Activated T-helper 9 cell treated with anti-CD3 and anti-CD28 coated beads, Interleukin-2, amount 50 U/mL, for 16 hours (primary cell): ENCODE results near the gene TSTD1.
"Not testable (repeated sequence)": the region's sequence is repeated elsewhere in the genome, so short reads cannot be mapped to it uniquely, and the experiment has no call there.

Experiments used
- DNase-seq: peaks from one replicate; pipeline ENCODE4 v3.0.0-alpha.2; 2020; ENCODE audit warnings: low read depth

TSTD1 gene

GRCh38 chr1:161068306-161069234, 29.8 kb upstream of the TSTD1 start:
- peak; percentile 63 for DNase-seq

GRCh38 chr1:161066694-161067093, 27.9 kb upstream of the TSTD1 start:
- no peak for DNase-seq

- not testable (repeated sequence) for DNase-seq
Observed at GRCh38 chr1:161065681-161066080, 26.9 kb upstream of the TSTD1 start.

DNA sequence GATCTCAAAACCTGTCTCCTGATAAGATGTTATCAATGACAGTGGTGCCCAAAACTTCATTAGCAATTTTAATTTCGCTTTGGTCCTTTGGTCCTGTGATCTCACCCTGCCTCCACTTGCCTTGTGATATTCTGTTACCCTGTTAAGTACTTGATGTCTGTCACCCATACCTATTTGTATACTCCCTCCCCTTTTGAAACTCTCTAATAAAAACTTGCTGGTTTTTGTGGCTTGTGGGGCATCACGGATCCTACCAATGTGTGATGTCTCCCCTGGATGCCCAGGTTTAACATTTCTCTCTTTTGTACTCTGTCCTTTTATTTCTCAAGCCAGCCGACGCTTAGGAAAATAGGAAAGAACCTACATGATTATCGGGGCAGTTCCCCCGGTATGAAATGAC, 25.2 kb upstream of the TSTD1 start:
- DNase-seq: not testable (repeated sequence)

DNA sequence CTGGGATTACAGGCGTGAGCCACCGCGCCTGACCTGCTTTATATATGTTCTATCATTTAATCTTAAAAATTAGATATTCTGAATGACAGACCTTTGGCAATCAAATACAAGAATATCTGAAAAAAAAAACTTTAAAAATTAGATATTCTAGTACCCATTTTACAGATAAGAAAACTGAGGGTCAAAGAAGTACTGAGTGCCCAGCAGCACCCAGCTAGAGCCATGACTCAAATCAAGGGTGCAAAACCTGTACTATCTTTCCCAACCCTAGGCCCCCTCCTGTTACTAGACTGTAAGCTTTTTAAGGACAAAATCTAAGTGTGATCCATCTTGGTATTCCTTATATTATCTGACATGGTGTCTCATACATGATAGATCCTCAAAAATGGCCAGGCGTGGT, 22.7 kb upstream of the TSTD1 start:
- DNase-seq: no peak

DNA sequence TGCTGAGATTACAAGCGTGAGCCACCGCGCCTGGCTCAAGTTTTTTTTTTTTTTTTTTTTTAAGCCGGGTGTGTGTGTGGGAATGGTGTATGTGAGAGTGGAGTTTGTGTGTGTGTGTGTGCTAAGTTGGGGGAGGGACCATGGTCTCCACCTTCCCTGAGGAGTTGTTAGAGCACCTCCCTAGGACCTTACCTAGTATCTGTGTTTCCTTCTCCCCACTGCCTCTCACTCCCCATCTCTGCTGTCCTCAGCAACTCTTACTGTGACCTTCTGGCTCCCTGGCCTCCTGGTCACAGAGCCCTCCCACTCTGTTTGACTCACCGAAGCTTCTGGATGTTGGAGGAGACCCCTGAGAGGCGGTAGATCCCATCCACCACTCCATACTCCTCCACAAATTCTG, 20.5 kb upstream of the TSTD1 start:
- DNase-seq: no peak

- no peak for DNase-seq
Observed at GRCh38 chr1:161054805-161055204, 16.0 kb upstream of the TSTD1 start.

GRCh38 chr1:161054232-161054631, 15.5 kb upstream of the TSTD1 start:
- DNase-seq: no peak

DNA sequence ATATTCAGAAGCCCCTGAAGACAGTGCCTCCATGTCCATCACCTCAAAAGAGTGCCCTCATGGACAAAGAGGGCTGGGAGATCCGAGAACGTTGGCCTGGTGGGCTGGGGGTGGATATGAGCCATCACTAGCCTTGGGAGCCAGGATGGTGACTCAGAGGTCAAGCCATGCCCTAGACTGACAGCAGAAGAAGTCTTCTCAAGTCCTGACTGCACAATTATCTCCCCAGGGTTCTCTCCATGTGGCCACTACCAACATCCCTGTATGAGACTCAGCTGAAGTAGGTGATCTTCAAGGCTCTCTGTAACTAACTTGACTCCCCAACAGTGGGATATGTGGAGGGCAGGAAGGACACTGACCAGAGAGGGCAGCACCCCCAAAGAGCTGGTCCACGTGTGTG, 14.1 kb upstream of the TSTD1 start:
- DNase-seq: no peak

DNA sequence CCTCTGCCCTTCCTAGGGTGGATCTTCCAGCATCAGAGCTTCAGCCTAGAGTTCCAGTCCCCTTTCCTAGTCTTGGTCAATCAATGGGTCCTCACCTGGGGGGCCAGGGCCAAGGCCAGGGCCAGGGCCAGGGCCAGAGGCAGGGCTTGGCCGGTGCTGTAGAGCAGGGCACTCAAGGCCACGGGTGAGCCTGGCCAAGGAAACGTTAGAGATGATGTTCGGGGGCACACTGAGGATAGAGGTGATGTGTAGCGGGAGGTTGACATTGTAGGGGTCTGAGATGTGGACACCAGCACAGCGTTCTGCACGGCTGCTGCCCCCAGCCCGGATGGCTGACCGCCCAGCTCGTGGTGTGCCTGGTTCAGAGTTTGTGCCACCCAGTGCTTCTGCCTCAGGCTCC, 12.5 kb upstream of the TSTD1 start:
- no peak for DNase-seq

DNA sequence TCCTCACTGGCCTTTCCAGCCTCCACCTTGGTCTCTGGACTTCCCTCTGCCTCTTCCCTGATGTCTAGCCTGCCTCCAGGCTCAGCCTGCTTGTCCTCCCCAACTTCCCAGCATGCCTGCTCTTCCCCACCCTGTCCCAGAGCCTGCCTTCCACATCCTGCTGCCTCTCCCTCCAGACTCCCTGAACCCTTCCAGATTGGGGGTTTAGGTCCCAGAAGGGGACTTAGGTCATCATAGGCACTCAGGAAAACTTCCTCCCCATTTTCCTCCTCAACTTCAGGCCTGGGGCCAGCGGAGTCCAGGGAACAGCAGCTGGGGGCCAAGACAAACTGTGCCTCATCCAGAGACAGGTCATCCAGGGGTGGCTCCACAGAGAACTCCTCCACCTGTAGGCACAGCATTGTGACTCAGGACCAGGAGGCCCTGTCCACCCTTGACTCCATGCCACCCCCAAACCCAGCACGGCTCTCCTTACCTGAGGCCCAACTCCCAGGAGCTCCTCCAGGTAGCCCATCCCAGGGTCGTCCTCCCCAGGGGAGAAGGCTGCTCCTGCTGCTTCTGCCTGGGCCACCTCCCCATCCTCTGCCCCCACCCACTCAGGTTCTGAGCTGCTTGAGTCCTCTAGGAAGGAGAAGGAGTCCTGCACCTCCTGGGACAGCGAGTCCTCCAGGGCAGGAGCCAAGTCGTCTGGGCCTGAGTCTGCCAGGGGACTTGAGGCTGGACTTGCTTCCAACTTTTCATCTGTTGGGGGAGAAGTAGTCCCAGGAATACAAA, 10.4 kb upstream of the TSTD1 start:
- no peak for DNase-seq

DNA sequence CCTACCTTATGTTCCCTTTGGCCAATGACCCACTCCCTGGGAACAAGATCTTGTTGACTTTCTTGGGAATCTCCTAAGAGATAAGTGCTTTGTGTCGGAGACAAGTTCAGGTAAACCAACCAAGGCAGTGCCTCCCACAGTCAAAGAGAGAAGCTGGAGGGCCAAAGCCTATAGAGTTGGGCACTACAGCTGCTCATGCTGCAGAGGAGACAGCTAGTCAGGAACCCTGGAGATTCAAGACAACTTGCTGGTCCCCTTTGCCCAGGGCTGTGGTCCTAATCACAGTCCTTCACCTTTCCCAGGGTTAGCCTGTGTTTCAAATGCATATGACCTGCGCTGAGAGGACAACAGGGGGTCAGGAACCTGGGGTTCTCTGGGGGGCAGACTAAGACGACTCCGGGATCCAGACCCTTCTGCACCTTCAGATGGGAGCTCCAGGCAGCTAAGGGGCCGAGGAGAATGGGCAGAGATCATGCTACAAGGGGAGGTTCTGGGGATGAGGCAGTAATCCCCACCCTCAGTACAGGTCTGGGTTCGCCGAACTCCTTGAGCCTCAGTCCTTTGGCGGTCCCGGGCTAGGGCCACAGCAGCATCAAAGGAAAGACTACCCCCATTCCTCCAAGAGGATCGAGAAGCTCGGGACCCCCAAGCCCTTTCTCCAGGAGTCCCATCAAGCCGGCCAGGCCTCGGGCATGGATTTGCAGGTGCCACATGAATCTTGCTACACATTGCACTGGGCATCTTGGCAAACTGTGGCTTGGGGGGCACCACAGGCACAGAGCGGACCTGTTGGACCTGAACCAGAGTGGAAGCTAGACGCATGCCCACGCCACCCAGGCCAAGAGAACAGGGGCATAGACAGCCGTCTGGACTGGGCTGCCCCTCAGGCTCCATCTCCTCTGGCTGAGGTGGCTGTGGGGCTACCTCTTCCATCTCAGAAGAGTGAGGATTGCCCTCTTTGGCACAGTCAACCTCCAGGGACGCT, 9.0 kb upstream of the TSTD1 start:
- no peak for DNase-seq

GRCh38 chr1:161046605-161047228, 8.0 kb upstream of the TSTD1 start:
- no peak for DNase-seq

GRCh38 chr1:161045736-161046604, 7.2 kb upstream of the TSTD1 start, which contains the start of gene USF1:
Gene USF1, minus strand, starts transcription at chr1:161045977. Its CDS starts 2,702 bp downstream, at chr1:161043275.
- peak; percentile 86 for DNase-seq

DNA sequence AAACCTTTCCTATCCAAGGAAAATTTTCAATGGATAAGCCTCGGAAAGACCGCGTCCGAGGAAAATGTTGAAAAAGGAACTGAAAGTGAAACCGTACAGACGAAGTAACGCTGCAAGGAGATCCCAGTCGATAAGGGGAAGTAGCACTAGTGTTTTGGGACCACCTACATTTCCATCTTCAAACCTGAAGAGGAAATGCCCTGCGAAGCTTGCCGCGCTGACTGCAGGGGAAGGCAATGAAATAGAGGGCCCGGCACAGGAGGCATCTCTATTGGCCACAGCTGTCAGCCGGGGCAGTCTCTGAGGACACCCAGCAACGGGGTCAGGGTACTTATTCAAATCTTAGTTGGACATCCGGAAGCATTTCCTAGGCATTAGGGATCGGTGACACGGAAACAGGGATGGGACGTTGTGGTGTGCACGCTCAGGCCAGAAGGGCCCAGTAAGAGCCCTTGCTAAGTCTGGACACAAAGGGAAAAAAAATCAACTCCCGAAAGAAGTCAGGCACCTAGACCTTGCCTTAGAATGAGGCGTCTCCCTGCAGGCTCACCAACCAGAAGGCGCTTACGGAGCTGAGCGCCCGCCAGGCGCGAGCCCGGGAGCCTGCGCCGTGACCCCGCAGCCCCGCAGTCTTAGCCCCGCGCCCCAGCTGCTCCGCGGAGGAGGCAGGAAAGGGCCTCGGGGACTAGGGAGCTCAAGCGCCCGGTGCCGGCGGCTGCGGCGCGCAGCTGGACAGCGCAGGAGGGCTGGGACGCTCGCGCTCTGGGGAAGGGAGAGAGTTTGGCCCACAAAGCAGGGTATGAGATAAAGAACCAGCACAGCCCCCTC, 6.4 kb upstream of the TSTD1 start:
- DNase-seq: no peak

GRCh38 chr1:161044535-161044907, 5.8 kb upstream of the TSTD1 start:
- no peak for DNase-seq

GRCh38 chr1:161039546-161039945, 782 bp upstream of the TSTD1 start:
- DNase-seq: no peak

- DNase-seq: no peak
Observed at GRCh38 chr1:161039154-161039545, 386 bp upstream of the TSTD1 start.

DNA sequence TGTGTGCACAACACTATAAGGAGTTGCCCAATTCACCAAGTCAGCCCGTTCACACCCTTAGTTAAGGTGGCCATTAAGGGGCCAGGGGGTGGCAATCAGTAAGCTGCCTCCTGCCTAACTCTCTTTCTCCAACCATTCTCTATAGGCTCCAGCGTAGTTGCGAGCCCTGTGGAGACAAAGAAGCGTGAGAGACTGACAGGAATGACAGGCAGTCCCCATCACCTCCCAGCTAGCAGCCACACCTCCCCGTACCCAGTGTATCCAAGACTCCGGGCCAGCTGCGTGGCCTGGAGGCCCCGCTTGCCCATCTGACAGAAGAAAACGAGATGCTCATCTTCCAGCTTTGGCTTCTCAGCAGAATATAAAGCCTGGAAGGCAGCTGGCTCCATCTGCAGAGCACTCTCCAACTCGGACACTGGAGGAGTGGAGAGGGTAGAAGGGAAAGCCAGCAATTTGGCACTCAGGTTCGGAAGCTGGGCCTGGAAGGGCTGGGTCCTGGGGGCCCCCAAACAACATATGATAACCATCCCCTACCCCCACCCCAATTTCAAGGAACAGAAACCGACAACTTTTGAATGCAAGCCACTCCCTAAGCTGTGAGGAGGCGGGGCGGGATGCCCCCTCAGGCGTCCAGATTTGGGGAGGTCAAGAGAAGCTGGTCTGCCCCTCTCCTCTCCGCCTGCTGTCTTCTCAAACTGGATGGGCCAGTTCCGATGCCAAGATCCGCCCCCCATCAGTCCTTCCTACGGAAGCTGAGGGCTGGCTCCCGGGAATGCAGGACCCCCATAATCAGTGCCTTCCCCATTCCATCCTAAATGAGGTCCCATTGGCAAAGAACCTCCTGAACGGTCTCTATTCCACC, 872 bp downstream of the TSTD1 start:
- no peak for DNase-seq
